Prostate gland (tissue), 2 donors: Measurements from ENCODE around the gene GBGT1.

Experiments used
- POLR2A ChIP-seq: fragments of 450-650 bp; IDR thresholded peaks from one replicate; pipeline ENCODE4 v1.6.1; 2016; ENCODE audit warnings: antibody characterized with exemption, mild to moderate bottlenecking
- TF ChIP-seq, protein P1 (sequence below), 4 experiments: fragments of 200-600 bp in 2 of 4; fragments of 450-650 bp in 2 of 4; sonication (generic) in 2 of 4; IDR thresholded peaks; 1 replicate in 3 of 4; 2 replicates in 1 of 4; pipeline ENCODE4 v1.5.1; 2016 to 2019; ENCODE audit warnings: antibody characterized with exemption in 4 of 4, mild to moderate bottlenecking in 2 of 4, moderate library complexity in 2 of 4

GRCh38 chr9:133124123-133124906 is 39.4 kb downstream of the GBGT1 start:
- TF ChIP-seq, protein P1, sequence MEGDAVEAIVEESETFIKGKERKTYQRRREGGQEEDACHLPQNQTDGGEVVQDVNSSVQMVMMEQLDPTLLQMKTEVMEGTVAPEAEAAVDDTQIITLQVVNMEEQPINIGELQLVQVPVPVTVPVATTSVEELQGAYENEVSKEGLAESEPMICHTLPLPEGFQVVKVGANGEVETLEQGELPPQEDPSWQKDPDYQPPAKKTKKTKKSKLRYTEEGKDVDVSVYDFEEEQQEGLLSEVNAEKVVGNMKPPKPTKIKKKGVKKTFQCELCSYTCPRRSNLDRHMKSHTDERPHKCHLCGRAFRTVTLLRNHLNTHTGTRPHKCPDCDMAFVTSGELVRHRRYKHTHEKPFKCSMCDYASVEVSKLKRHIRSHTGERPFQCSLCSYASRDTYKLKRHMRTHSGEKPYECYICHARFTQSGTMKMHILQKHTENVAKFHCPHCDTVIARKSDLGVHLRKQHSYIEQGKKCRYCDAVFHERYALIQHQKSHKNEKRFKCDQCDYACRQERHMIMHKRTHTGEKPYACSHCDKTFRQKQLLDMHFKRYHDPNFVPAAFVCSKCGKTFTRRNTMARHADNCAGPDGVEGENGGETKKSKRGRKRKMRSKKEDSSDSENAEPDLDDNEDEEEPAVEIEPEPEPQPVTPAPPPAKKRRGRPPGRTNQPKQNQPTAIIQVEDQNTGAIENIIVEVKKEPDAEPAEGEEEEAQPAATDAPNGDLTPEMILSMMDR (IDR thresholded peaks at IDR 0.05): no peak
- TF ChIP-seq POLR2A: no peak
